ENCODE data around the gene MSRB1. TPM values are rescaled to one million over a fixed set of nuclear protein-coding genes. Genes with fewer than 3 reads are reported as not detected.

Gene MSRB1
- total and polyA plus RNA-seq, 4 donors, result 32.2 to 169 (median 98.0) TPM

DNA sequence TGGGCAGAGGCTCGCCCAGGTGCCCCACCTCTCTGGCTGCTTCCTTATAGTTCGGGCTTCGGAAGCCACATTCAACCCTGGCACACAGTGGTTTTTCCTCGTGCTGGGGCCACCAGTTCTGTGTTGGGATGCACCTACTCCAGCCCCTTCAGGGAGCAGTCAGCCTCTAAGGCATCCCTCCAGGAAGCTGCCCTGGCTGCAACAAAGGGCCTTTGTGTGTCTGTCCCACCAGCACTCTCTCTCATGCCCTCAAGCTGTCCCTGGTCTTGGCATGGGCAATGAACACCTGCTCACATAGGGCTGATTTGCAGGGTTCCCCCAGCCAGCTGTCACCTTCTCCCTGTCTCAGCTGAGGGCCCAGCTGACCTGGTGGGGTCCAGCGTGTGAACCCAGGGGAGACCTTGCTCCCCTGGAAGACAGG lies 39.0 kb upstream of the MSRB1 start:
- no peak for TF ChIP-seq NR2F2 (IDR thresholded peaks at IDR 0.05)
- no peak for TF ChIP-seq HNF4A (conservative IDR thresholded peaks at IDR 0.05)
- no peak for TF ChIP-seq EGR1 (IDR thresholded peaks at IDR 0.05; ENCODE audit: low read depth in 2 of 2)
- no peak for TF ChIP-seq FOXA2 (IDR thresholded peaks at IDR 0.05)
- no peak for TF ChIP-seq SP1 (IDR thresholded peaks at IDR 0.05)
- TF ChIP-seq HNF4G (IDR thresholded peaks at IDR 0.05), result no peak
- TF ChIP-seq RXRA (IDR thresholded peaks at IDR 0.05), result no peak
- TF ChIP-seq, protein P1, sequence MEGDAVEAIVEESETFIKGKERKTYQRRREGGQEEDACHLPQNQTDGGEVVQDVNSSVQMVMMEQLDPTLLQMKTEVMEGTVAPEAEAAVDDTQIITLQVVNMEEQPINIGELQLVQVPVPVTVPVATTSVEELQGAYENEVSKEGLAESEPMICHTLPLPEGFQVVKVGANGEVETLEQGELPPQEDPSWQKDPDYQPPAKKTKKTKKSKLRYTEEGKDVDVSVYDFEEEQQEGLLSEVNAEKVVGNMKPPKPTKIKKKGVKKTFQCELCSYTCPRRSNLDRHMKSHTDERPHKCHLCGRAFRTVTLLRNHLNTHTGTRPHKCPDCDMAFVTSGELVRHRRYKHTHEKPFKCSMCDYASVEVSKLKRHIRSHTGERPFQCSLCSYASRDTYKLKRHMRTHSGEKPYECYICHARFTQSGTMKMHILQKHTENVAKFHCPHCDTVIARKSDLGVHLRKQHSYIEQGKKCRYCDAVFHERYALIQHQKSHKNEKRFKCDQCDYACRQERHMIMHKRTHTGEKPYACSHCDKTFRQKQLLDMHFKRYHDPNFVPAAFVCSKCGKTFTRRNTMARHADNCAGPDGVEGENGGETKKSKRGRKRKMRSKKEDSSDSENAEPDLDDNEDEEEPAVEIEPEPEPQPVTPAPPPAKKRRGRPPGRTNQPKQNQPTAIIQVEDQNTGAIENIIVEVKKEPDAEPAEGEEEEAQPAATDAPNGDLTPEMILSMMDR (IDR thresholded peaks at IDR 0.05; ENCODE audit: low read depth, low read length, missing input control), result no peak
- Histone ChIP-seq H3K27me3 (ENCODE audit: control insufficient read depth in 4 of 4, insufficient read depth in 4 of 4, low read length in 3 of 4) (no peaks in the 10 kb centered on the region), H3K4me1 (ENCODE audit: control insufficient read depth in 4 of 4, insufficient read depth in 4 of 4, low read length in 3 of 4) (peaks cover 5 to 31% (median 17%) of the 10 kb centered on the region in 4 donors), H3K27ac (ENCODE audit: low read depth in 1 of 2, low read length in 2 of 2) (no peak overlapping the region), H3K9me3 (ENCODE audit: control insufficient read depth in 4 of 4, low read length in 3 of 4) (no peaks in the 10 kb centered on the region), H3K36me3 (ENCODE audit: control insufficient read depth in 4 of 4, insufficient read depth in 3 of 4, low read depth in 1 of 4, low read length in 3 of 4) (peaks cover 0 to 30% (median 3%) of the 10 kb centered on the region in 4 donors), H3K9ac (ENCODE audit: low read depth in 1 of 2, low read length in 2 of 2) (no peak overlapping the region), H3K4me3 (ENCODE audit: low read depth in 1 of 3, low read length in 3 of 3) (no peak overlapping the region)
- no peak for DNase-seq (ENCODE audit: low spot score)
- 62% methylated on average over 5 of the region's 5 CpGs for WGBS

DNA sequence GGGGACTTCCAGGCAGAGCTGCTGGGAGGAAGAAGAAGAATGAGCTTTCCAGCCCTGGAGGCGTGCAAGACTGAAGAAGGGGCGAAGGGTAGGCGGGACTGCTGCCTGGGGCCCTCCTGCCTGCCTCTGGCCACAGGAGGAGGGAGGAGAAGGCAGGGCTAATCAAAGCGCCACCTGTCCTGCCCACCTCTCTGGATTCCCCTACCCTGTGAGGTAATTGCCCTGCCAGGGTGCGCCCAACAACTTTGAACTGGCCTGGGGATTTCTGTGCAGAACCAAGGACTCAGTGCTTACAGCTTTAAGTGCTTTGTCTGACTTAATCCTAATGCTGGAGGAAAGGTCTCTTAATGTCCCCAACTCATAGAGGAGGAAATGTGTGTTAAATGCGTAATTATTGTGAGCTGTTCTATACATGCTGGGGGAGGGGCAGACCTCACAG lies 38.4 kb upstream of the MSRB1 start, which contains the start of gene NOXO1:
TSS of gene NOXO1 (minus strand) at position 72 of the 439 bp plus-strand sequence. CDS start 290 bp downstream, outside the sequence.
- H3K9ac ChIP-seq (ENCODE audit: low read depth in 1 of 2, low read length in 2 of 2), result no peak within 1 kb of the TSS
- WGBS, result 61% methylated on average over 6 of the region's 6 CpGs
- peaks cover 5 to 31% (median 17%) of the 10 kb centered on the region in 4 donors for H3K4me1 ChIP-seq (ENCODE audit: control insufficient read depth in 4 of 4, insufficient read depth in 4 of 4, low read length in 3 of 4)

More for the DNA sequence above, 38.4 kb upstream of the MSRB1 start, which contains the start of gene NOXO1:
- H3K4me3 ChIP-seq (ENCODE audit: low read depth in 1 of 3, low read length in 3 of 3), result no peak within 1 kb of the TSS
- TF ChIP-seq NR2F2 (IDR thresholded peaks at IDR 0.05), result no peak
- TF ChIP-seq, protein P2, sequence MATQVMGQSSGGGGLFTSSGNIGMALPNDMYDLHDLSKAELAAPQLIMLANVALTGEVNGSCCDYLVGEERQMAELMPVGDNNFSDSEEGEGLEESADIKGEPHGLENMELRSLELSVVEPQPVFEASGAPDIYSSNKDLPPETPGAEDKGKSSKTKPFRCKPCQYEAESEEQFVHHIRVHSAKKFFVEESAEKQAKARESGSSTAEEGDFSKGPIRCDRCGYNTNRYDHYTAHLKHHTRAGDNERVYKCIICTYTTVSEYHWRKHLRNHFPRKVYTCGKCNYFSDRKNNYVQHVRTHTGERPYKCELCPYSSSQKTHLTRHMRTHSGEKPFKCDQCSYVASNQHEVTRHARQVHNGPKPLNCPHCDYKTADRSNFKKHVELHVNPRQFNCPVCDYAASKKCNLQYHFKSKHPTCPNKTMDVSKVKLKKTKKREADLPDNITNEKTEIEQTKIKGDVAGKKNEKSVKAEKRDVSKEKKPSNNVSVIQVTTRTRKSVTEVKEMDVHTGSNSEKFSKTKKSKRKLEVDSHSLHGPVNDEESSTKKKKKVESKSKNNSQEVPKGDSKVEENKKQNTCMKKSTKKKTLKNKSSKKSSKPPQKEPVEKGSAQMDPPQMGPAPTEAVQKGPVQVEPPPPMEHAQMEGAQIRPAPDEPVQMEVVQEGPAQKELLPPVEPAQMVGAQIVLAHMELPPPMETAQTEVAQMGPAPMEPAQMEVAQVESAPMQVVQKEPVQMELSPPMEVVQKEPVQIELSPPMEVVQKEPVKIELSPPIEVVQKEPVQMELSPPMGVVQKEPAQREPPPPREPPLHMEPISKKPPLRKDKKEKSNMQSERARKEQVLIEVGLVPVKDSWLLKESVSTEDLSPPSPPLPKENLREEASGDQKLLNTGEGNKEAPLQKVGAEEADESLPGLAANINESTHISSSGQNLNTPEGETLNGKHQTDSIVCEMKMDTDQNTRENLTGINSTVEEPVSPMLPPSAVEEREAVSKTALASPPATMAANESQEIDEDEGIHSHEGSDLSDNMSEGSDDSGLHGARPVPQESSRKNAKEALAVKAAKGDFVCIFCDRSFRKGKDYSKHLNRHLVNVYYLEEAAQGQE (IDR thresholded peaks at IDR 0.05), result no peak
- TF ChIP-seq, protein P3, sequence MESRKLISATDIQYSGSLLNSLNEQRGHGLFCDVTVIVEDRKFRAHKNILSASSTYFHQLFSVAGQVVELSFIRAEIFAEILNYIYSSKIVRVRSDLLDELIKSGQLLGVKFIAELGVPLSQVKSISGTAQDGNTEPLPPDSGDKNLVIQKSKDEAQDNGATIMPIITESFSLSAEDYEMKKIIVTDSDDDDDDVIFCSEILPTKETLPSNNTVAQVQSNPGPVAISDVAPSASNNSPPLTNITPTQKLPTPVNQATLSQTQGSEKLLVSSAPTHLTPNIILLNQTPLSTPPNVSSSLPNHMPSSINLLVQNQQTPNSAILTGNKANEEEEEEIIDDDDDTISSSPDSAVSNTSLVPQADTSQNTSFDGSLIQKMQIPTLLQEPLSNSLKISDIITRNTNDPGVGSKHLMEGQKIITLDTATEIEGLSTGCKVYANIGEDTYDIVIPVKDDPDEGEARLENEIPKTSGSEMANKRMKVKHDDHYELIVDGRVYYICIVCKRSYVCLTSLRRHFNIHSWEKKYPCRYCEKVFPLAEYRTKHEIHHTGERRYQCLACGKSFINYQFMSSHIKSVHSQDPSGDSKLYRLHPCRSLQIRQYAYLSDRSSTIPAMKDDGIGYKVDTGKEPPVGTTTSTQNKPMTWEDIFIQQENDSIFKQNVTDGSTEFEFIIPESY (IDR thresholded peaks at IDR 0.05), result no peak
- no peak for TF ChIP-seq JUND (IDR thresholded peaks at IDR 0.05)
- TF ChIP-seq RAD21 (IDR thresholded peaks at IDR 0.05), result no peak
- TF ChIP-seq, protein P4, sequence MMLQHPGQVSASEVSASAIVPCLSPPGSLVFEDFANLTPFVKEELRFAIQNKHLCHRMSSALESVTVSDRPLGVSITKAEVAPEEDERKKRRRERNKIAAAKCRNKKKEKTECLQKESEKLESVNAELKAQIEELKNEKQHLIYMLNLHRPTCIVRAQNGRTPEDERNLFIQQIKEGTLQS (IDR thresholded peaks at IDR 0.05), result no peak
- TF ChIP-seq GABPA (IDR thresholded peaks at IDR 0.05 in 1 of 2, conservative IDR thresholded peaks at IDR 0.05 in 1 of 2), result no peak
- no peak for TF ChIP-seq HNF4G (IDR thresholded peaks at IDR 0.05)
- no peak for TF ChIP-seq RXRA (IDR thresholded peaks at IDR 0.05)
- TF ChIP-seq, protein P5, sequence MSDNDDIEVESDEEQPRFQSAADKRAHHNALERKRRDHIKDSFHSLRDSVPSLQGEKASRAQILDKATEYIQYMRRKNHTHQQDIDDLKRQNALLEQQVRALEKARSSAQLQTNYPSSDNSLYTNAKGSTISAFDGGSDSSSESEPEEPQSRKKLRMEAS (IDR thresholded peaks at IDR 0.05), result no peak
- no peak for TF ChIP-seq SP1 (IDR thresholded peaks at IDR 0.05)
- peaks cover 4 to 30% (median 6%) of the 10 kb centered on the region in 4 donors for H3K36me3 ChIP-seq (ENCODE audit: control insufficient read depth in 4 of 4, insufficient read depth in 3 of 4, low read depth in 1 of 4, low read length in 3 of 4)
- DNase-seq (ENCODE audit: low spot score), result no peak
- H3K9me3 ChIP-seq (ENCODE audit: control insufficient read depth in 4 of 4, low read length in 3 of 4), result no peaks in the 10 kb centered on the region
- H3K27ac ChIP-seq (ENCODE audit: low read depth in 1 of 2, low read length in 2 of 2), result no peak within 1 kb of the TSS
- H3K27me3 ChIP-seq (ENCODE audit: control insufficient read depth in 4 of 4, insufficient read depth in 4 of 4, low read length in 3 of 4), result no peaks in the 10 kb centered on the region
